Left renal cortex interstitium (tissue), 4 donors: ENCODE measurements around the gene LCLAT1. TPM values are rescaled to one million over a fixed set of nuclear protein-coding genes. Genes with fewer than 3 reads are reported as not detected.
"Not testable (repeated sequence)": the region's sequence is repeated elsewhere in the genome, so short reads cannot be mapped to it uniquely, and the experiment has no call there.

Experiments used
- DNase-seq, 4 donors: peaks; one replicate each; pipeline ENCODE4 v3.0.0-alpha.2; 2013; ENCODE audit warnings: low read depth in 4 of 4, low spot score in 2 of 4, missing footprints in 1 of 4
- polyA plus RNA-seq, 4 donors: library from polyadenylated mRNA; unstranded; fragments of 120-200 nt; gene quantifications; one replicate each; pipeline ENCODE4 v1.2.1, GENCODE V29; 2013; ENCODE audit not compliant: insufficient read length in 4 of 4

Gene LCLAT1
- polyA plus RNA-seq, 4 donors: 17.4 to 23.5 (median 19.5) TPM

- DNase-seq: no peak
Observed at GRCh38 chr2:30453498-30453897, 6.5 kb downstream of the LCLAT1 start.

GRCh38 chr2:30454571-30454970 is 7.5 kb downstream of the LCLAT1 start:
- no peak for DNase-seq

- DNase-seq: no peak
Observed at GRCh38 chr2:30455114-30455738, 8.2 kb downstream of the LCLAT1 start.

GRCh38 chr2:30456106-30456505 is 9.1 kb downstream of the LCLAT1 start:
- no peak for DNase-seq

GRCh38 chr2:30456579-30456978 is 9.5 kb downstream of the LCLAT1 start:
- DNase-seq: no peak

- no peak for DNase-seq
Observed at GRCh38 chr2:30457296-30457695, 10.2 kb downstream of the LCLAT1 start.

GRCh38 chr2:30459140-30459539 is 12.1 kb downstream of the LCLAT1 start:
- no peak for DNase-seq

- no peak for DNase-seq
Observed at GRCh38 chr2:30462131-30462857, 15.2 kb downstream of the LCLAT1 start.

- DNase-seq: no peak
Observed at GRCh38 chr2:30463535-30463934, 16.5 kb downstream of the LCLAT1 start.

GRCh38 chr2:30464544-30465170 is 17.6 kb downstream of the LCLAT1 start:
- DNase-seq: no peak

- no peak for DNase-seq
Observed at GRCh38 chr2:30465171-30465545, 18.1 kb downstream of the LCLAT1 start.

GRCh38 chr2:30466216-30466615 is 19.2 kb downstream of the LCLAT1 start:
- DNase-seq: no peak

GRCh38 chr2:30467062-30467826 is 20.2 kb downstream of the LCLAT1 start:
- not testable (repeated sequence) for DNase-seq

GRCh38 chr2:30470426-30470825 is 23.4 kb downstream of the LCLAT1 start:
- no peak for DNase-seq

GRCh38 chr2:30472326-30472725 is 25.3 kb downstream of the LCLAT1 start:
- no peak for DNase-seq

- DNase-seq: no peak
Observed at GRCh38 chr2:30475542-30475941, 28.5 kb downstream of the LCLAT1 start.

GRCh38 chr2:30476636-30477035 is 29.6 kb downstream of the LCLAT1 start:
- no peak for DNase-seq

GRCh38 chr2:30480703-30481322 is 33.8 kb downstream of the LCLAT1 start:
- no peak for DNase-seq

GRCh38 chr2:30481323-30481800 is 34.3 kb downstream of the LCLAT1 start:
- DNase-seq: no peak

- no peak for DNase-seq
Observed at GRCh38 chr2:30482011-30482410, 35.0 kb downstream of the LCLAT1 start.

GRCh38 chr2:30484145-30484544 is 37.1 kb downstream of the LCLAT1 start:
- no peak for DNase-seq
